Cardiac fibroblast (primary cell): Measurements from ENCODE around the gene PFKFB2.

Experiments
- DNase-seq, 2 donors: peaks; one replicate each; pipeline versions ENCODE4 v3.0.0 to v3.0.0-alpha.2; 2010; ENCODE audit warnings: low read depth in 2 of 2
- H3K4me3 ChIP-seq, 2 donors: replicated peaks in 1 of 2; 1 replicate in 1 of 2; 2 replicates in 1 of 2; pipeline ENCODE4 v1.5.1; 2011; ENCODE audit warnings: low read depth in 2 of 2, low read length in 2 of 2, mild to moderate bottlenecking in 2 of 2, moderate library complexity in 1 of 2
- TF ChIP-seq, protein P1 (sequence below): IDR thresholded peaks from one replicate; pipeline ENCODE4 v1.5.1; 2011; ENCODE audit warnings: low read depth, mild to moderate bottlenecking, low read length, inconsistent platforms

The PFKFB2 gene

DNA sequence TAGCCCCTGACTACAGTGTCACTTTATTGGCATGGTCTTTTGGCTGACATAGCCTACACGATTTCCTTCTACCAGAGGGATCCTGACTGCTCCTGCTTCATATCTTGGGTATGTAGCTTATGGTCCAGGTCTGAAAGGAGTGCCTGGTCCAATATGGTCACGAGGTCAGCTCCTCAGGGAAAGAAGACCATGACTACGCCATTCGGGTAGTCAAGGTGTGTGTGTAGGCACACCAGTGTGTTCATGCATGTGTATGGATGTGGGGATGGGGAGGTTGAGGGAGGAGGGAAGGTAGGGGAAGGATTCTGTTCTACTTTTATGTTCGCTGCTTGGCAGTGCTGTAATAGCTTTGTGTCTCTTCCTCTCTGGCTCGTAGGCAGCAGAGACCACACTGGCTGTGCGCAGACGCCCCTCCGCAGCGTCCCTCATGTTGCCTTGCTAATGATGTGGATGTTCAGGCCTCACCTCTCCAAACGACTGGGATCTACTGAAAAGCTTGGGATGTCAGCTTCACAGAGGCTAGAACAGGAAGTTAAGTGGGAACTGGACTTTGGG is 25.6 kb downstream of the PFKFB2 start:
- DNase-seq, result no peak
- no peak overlapping the region for H3K4me3 ChIP-seq
- TF ChIP-seq, protein P1, sequence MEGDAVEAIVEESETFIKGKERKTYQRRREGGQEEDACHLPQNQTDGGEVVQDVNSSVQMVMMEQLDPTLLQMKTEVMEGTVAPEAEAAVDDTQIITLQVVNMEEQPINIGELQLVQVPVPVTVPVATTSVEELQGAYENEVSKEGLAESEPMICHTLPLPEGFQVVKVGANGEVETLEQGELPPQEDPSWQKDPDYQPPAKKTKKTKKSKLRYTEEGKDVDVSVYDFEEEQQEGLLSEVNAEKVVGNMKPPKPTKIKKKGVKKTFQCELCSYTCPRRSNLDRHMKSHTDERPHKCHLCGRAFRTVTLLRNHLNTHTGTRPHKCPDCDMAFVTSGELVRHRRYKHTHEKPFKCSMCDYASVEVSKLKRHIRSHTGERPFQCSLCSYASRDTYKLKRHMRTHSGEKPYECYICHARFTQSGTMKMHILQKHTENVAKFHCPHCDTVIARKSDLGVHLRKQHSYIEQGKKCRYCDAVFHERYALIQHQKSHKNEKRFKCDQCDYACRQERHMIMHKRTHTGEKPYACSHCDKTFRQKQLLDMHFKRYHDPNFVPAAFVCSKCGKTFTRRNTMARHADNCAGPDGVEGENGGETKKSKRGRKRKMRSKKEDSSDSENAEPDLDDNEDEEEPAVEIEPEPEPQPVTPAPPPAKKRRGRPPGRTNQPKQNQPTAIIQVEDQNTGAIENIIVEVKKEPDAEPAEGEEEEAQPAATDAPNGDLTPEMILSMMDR, result no peak

DNA sequence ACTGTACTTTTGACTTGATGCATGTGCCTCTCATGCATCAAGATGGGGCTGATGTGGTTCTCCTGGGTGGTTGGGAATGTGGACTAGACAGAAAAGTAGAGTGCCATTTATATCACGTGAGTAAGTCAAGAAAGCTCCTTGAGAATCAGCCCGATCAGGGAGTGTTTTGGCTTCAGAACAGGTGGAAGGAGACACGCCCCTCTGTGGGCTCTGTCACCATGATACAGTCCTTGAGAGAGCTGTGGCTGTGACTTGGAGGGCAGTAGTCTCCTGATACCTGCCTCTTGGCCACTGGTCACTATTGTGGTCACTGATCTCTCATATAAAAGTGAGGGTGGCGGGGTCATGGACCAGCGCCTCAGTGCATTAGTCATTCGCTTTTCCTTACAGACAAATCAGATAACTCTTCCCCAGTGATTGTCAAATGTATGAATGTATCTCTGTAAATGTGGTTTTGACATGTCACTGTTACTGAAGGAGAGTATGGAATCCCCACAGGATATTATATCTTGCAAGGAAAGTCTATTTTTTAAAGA is 26.7 kb downstream of the PFKFB2 start:
- H3K4me3 ChIP-seq, result no peak overlapping the region
- DNase-seq, result no peak
- TF ChIP-seq, protein P1, result no peak

DNA sequence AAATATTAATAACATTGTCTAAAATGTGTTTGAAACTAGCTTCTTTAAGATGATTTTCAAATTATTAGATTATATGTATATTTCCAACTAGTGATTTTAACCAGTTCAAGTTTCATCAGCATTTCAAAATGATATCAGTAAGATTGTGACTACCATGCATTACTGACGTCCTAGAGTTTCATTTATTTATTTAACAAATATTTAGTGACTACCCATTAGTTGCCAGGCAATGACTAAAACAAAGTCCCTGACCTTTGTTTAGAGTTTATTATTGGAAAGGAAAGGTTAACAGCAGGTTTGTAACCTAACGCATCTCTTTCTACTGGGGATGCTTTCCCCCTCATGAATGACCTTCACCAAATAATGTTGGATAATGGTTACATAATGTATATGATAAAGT is 28.0 kb downstream of the PFKFB2 start:
- DNase-seq, result peak in 1 of 2 donors; percentile 3
- no peak overlapping the region for H3K4me3 ChIP-seq
- TF ChIP-seq, protein P1, result no peak

DNA sequence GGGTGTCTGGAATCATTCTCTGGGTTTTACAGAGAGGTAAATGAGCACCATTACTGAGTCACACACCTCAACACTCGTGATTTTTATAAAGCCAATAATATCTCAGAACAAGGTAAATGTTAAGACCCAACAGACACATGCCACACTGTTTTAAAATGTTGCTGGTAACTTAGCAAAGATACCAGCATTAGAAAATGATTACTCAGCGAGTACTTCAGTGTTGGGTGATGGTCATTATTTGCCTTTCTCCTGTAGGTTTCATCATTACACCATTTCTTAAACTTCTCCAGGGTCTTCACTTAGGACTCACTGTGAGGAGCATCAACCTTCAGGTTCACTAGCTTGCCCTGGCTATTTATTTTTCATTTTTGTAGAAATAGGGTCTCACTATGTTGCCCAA is 28.7 kb downstream of the PFKFB2 start:
- no peak overlapping the region for H3K4me3 ChIP-seq
- DNase-seq, result no peak
- TF ChIP-seq, protein P1, result no peak

DNA sequence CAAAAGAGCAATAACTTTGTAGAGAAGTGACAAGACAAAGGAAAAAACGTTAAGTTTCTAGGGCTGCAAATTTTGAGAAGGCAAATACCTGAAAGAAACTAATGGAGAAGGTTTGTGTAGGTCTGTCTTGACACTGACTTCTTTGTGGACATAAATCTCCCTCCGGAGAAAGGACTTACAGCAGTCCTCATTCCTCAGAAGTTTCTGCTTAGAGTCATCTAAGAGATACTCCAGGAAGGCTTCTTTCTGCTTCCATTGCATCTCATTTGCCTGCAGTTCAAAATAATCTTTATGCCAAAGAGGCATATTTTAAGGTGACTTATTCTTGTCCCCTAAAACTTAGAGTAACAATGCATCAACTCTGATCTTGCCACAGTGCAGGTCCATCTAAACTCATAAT is 31.2 kb downstream of the PFKFB2 start:
- DNase-seq, result no peak
- H3K4me3 ChIP-seq, result no peak overlapping the region
- TF ChIP-seq, protein P1, result no peak

DNA sequence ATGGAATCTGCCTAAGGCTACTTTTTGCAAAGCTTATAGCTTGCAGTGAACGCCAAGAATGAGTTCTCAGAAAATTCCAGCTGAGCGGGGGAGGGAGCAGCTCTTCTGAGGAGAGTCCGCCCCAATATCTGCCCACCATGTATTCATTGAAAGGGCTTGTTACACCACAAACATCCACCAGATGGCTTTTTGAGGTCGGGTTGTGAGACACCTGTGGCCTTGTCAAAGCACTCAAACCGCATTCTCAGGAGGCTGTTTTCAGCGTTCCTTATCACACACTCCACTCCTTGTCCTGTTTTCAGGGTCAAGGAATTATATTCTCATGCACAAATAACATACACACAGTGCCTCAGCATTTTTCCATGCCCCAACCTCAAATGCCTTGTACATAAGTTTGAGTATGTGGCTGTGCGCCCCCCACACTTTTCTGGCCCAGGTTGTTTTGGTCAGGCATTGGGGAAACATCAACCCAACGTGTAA is 31.7 kb downstream of the PFKFB2 start:
- no peak overlapping the region for H3K4me3 ChIP-seq
- TF ChIP-seq, protein P1, result peak; percentile 64
- peak; percentile 71 for DNase-seq

DNA sequence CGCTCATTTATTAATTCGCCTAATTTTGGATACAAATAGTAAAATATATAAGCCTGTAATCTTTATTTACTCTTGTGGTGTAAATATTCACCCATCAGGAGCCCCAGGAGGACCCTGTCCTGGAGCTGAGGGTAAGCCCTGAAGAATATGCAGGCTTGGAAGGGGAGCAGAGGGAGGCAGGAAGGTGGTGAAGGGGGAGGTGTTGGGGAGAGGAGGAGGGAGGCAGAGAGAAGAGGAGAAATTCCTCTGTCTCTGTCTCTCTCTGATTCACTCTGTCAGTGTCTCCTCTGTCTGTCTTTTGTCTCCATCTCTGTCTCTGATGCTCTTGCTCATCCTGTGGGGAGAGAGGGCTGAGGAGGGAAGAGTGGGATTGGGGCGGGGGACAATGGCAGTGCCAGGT is 32.8 kb downstream of the PFKFB2 start:
- no peak for DNase-seq
- TF ChIP-seq, protein P1, result no peak
- no peak overlapping the region for H3K4me3 ChIP-seq
